Upper lobe of left lung (tissue), 6 donors: ENCODE results near the gene TTC39C. TPM values are rescaled to one million over a fixed set of nuclear protein-coding genes. Genes with fewer than 3 reads are reported as not detected.

Source experiments
- ATAC-seq, 2 donors: fragments of 200-7000 bp; cut with Tn5 transposase; one replicate each; pipeline ENCODE4 v1.9.1; 2022; ENCODE audit warnings: mild to moderate bottlenecking in 2 of 2, moderate library complexity in 2 of 2; ENCODE audit not compliant: low FRiP score in 2 of 2
- DNase-seq, 2 donors: peaks; one replicate each; pipeline ENCODE4 v3.0.0-alpha.2; 2019 to 2020
- H3K27ac ChIP-seq, 4 donors: fragments of 200-600 bp; sonication (generic); one replicate each; pipeline ENCODE4 v1.5.1; 2016 to 2019
- H3K27me3 ChIP-seq, 4 donors: fragments of 200-600 bp; sonication (generic); one replicate each; pipeline ENCODE4 v1.5.1; 2017 to 2019
- H3K36me3 ChIP-seq, 4 donors: fragments of 200-600 bp; sonication (generic); one replicate each; pipeline ENCODE4 v1.5.1; 2016 to 2019
- H3K4me1 ChIP-seq, 4 donors: fragments of 200-600 bp; sonication (generic); one replicate each; pipeline ENCODE4 v1.5.1; 2018 to 2019
- H3K4me3 ChIP-seq, 4 donors: fragments of 200-600 bp; sonication (generic); one replicate each; pipeline ENCODE4 v1.5.1; 2017 to 2019; ENCODE audit warnings: mild to moderate bottlenecking in 2 of 4, moderate library complexity in 1 of 4
- H3K9me3 ChIP-seq, 4 donors: fragments of 200-600 bp; sonication (generic); one replicate each; pipeline ENCODE4 v1.5.1; 2018 to 2019
- CTCF ChIP-seq, 6 experiments: fragments of 450-650 bp in 4 of 6; fragments of 200-600 bp in 2 of 6; sonication (generic) in 2 of 6; IDR thresholded peaks; one replicate each; pipeline ENCODE4 v1.5.1; 2016 to 2019; ENCODE audit warnings: antibody characterized with exemption in 6 of 6
- EP300 ChIP-seq, 4 donors: sonication (generic); formaldehyde crosslinking; IDR thresholded peaks; one replicate each; pipeline ENCODE4 v1.5.1; 2017; ENCODE audit warnings: antibody characterized with exemption in 4 of 4, control low read depth in 2 of 4
- POLR2A ChIP-seq, 4 donors: fragments of 450-650 bp; IDR thresholded peaks; one replicate each; pipeline ENCODE4 v1.5.1; 2016 to 2017; ENCODE audit warnings: antibody characterized with exemption in 4 of 4, mild to moderate bottlenecking in 2 of 4
- POLR2AphosphoS5 ChIP-seq, 2 donors: sonication (generic); formaldehyde crosslinking; IDR thresholded peaks; one replicate each; pipeline ENCODE4 v1.5.1; 2017; ENCODE audit warnings: antibody characterized with exemption in 2 of 2
- WGBS, 2 donors: methylation state at CpG; one replicate each; pipeline ENCODE4 v1.1.5; 2017 to 2018; 5-methylcytosine and 5-hydroxymethylcytosine counted together
- total RNA-seq, 6 donors: library from RNA; depleted of rRNA in 4 of 6; stranded (reverse); fragments of >200 nt in 4 of 6; gene quantifications; one replicate each; pipeline versions ENCODE4 v1.1.0 to v1.2.1, GENCODE V29; 2016 to 2021
- donor health status: DM: no; HTN: no; CAD: no; lungs with moderate emphysema.
- donor health status: DM: no; HTN: yes; CAD: no; lungs with severe emphysema.

TTC39C gene
- total RNA-seq, 6 donors from 2014 or later = 12.8 to 31.5 (median 19.5) TPM

GRCh38 chr18:24083550-24083949, 69.0 kb downstream of the TTC39C start:
- Histone ChIP-seq H3K27me3 (no peaks in the 10 kb centered on the region), H3K4me3 (no peak overlapping the region), H3K9me3 (no peaks in the 10 kb centered on the region), H3K36me3 (peaks cover 0 to 6% (median 1%) of the 10 kb centered on the region in 4 donors), H3K4me1 (no peaks in the 10 kb centered on the region), H3K27ac (no peak overlapping the region)
- no peak for DNase-seq
- WGBS, 2 donors = 91 to 94% methylated on average over 3 of the region's 3 CpGs
- no peak for ATAC-seq
- no peak for TF ChIP-seq POLR2AphosphoS5 (IDR thresholded peaks at IDR 0.05)
- TF ChIP-seq POLR2A (IDR thresholded peaks at IDR 0.05) = no peak
- TF ChIP-seq CTCF (IDR thresholded peaks at IDR 0.05) = no peak
- no peak for TF ChIP-seq EP300 (IDR thresholded peaks at IDR 0.05)

DNA sequence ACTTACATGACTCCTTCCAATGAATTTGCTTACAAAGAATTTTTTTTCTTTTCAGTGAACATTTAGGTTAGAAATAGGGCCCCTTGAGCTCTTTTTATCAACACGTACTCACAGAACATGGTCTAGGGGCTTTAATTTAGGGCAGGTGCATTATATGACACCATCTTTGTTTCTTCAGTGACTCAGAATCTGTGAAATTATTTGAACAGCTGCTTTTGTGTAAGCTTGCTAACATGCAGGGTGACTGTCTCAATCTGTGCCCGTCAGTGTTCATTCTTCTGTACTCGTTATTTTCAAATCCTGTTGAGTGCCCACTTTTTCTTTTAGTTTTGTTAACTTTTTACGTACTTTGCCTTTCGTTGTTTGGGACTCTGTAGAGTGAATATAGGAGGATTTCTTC, 71.5 kb downstream of the TTC39C start:
- 73 to 76% methylated on average over 5 of the region's 5 CpGs for WGBS, 2 donors
- Histone ChIP-seq H3K36me3 (no peaks in the 10 kb centered on the region), H3K9me3 (no peaks in the 10 kb centered on the region), H3K27me3 (no peaks in the 10 kb centered on the region), H3K27ac (no peak overlapping the region), H3K4me1 (no peaks in the 10 kb centered on the region), H3K4me3 (no peak overlapping the region)
- DNase-seq (no peak), ATAC-seq (no peak)
- no peak for TF ChIP-seq EP300 (IDR thresholded peaks at IDR 0.05)
- TF ChIP-seq POLR2AphosphoS5 (IDR thresholded peaks at IDR 0.05) = no peak
- TF ChIP-seq POLR2A (IDR thresholded peaks at IDR 0.05) = no peak
- TF ChIP-seq CTCF (IDR thresholded peaks at IDR 0.05) = no peak

GRCh38 chr18:24089076-24089475, 74.5 kb downstream of the TTC39C start:
- Histone ChIP-seq H3K4me3 (no peak overlapping the region), H3K27me3 (no peaks in the 10 kb centered on the region), H3K4me1 (no peaks in the 10 kb centered on the region), H3K36me3 (no peaks in the 10 kb centered on the region), H3K9me3 (no peaks in the 10 kb centered on the region), H3K27ac (no peak overlapping the region)
- ATAC-seq (no peak), DNase-seq (no peak)
- WGBS, 2 donors = 52 to 62% methylated on average over 4 of the region's 4 CpGs
- TF ChIP-seq CTCF (IDR thresholded peaks at IDR 0.05) = no peak
- TF ChIP-seq EP300 (IDR thresholded peaks at IDR 0.05) = no peak
- TF ChIP-seq POLR2A (IDR thresholded peaks at IDR 0.05) = no peak
- TF ChIP-seq POLR2AphosphoS5 (IDR thresholded peaks at IDR 0.05) = no peak

DNA sequence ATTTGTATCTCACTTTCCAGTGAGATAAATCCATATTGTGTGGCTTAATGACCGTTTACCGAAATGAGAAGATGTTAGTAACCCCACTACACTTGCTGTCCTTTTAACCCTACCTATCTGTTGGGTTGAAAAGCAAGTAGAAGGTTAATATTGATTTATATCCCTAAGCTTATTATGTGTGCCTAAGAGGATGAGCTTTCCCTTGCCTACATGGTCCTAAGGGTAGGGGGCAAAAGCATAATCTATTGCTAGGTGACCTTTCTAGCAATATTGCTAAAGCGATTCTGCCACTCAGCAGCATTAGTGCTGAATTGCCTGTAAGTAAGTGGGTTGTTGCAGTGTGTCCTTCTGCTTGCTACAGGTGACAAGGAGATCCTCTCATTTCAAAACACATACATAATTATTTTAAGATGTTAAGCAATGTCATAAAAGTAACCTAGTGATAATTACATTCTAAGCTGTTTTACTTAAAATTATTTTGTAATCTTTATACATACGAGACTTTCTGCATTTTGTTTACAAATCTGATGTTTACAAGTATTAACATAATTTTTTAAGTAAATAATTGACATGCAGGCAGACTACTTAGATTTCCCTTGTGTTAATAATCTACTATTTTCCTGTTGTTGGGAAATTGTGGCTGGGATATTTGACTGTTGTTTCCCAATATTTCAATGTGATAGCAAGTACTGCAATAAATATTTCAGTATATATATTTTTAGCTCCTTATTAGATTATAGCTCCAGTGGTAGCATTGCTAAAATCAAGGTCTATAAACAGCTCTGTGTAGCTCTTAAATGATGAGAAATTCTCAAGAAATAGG, 75.2 kb downstream of the TTC39C start:
- H3K27me3 ChIP-seq = no peaks in the 10 kb centered on the region
- no peak overlapping the region for H3K27ac ChIP-seq
- H3K36me3 ChIP-seq = no peaks in the 10 kb centered on the region
- H3K4me3 ChIP-seq = no peak overlapping the region
- WGBS, 2 donors = 75 to 76% methylated on average over 4 of the region's 4 CpGs
- ATAC-seq = no peak
- H3K9me3 ChIP-seq = no peaks in the 10 kb centered on the region
- DNase-seq = no peak
- H3K4me1 ChIP-seq = no peaks in the 10 kb centered on the region
- no peak for TF ChIP-seq CTCF (IDR thresholded peaks at IDR 0.05)
- no peak for TF ChIP-seq EP300 (IDR thresholded peaks at IDR 0.05)

- Histone ChIP-seq H3K9me3 (no peaks in the 10 kb centered on the region), H3K27me3 (no peaks in the 10 kb centered on the region), H3K36me3 (no peaks in the 10 kb centered on the region), H3K4me3 (no peak overlapping the region), H3K27ac (no peak overlapping the region), H3K4me1 (no peaks in the 10 kb centered on the region)
- ATAC-seq (no peak), DNase-seq (no peak)
- no peak for TF ChIP-seq CTCF (IDR thresholded peaks at IDR 0.05)
- TF ChIP-seq POLR2AphosphoS5 (IDR thresholded peaks at IDR 0.05) = no peak
- TF ChIP-seq EP300 (IDR thresholded peaks at IDR 0.05) = no peak
- no peak for TF ChIP-seq POLR2A (IDR thresholded peaks at IDR 0.05)
- WGBS, 2 donors = 98 to 100% methylated on average over 13 of the region's 13 CpGs
These were observed 76.3 kb downstream of the TTC39C start for GRCh38 chr18:24090876-24091275.
